HG03196 (cell line): ENCODE measurements around the gene DENND4A.
"Not testable (repeated sequence)": the region's sequence is repeated elsewhere in the genome, so short reads cannot be mapped to it uniquely, and the experiment has no call there.

ENCODE experiments used
- ATAC-seq: cut with Tn5 transposase; IDR thresholded peaks from one replicate; pipeline ENCODE4 v1.9.1; 2021; ENCODE audit not compliant: unreplicated experiment

DENND4A gene

GRCh38 chr15:65789759-65790425 is 2.2 kb downstream of the DENND4A start:
- no peak for ATAC-seq

GRCh38 chr15:65789105-65789504 is 3.0 kb downstream of the DENND4A start:
- no peak for ATAC-seq

- ATAC-seq: no peak
Measured at GRCh38 chr15:65787260-65787659, 4.8 kb downstream of the DENND4A start.

GRCh38 chr15:65785151-65785550 is 6.9 kb downstream of the DENND4A start:
- no peak for ATAC-seq

GRCh38 chr15:65783872-65784271 is 8.2 kb downstream of the DENND4A start:
- ATAC-seq: no peak

- no peak for ATAC-seq
Measured at GRCh38 chr15:65782096-65782495, 10.0 kb downstream of the DENND4A start.

- not testable (repeated sequence) for ATAC-seq
Measured at GRCh38 chr15:65778701-65779100, 13.4 kb downstream of the DENND4A start.

- no peak for ATAC-seq
Measured at GRCh38 chr15:65778269-65778668, 13.8 kb downstream of the DENND4A start.

GRCh38 chr15:65777843-65778242 is 14.2 kb downstream of the DENND4A start:
- no peak for ATAC-seq

- ATAC-seq: no peak
Measured at GRCh38 chr15:65777053-65777452, 15.0 kb downstream of the DENND4A start.

GRCh38 chr15:65773386-65774111 is 18.5 kb downstream of the DENND4A start:
- ATAC-seq: peak; percentile 42

- ATAC-seq: no peak
Measured at GRCh38 chr15:65772930-65773329, 19.2 kb downstream of the DENND4A start.

GRCh38 chr15:65771870-65772269 is 20.2 kb downstream of the DENND4A start:
- ATAC-seq: no peak

GRCh38 chr15:65769482-65769881 is 22.6 kb downstream of the DENND4A start:
- ATAC-seq: no peak

- no peak for ATAC-seq
Measured at GRCh38 chr15:65767895-65768294, 24.2 kb downstream of the DENND4A start.

- ATAC-seq: no peak
Measured at GRCh38 chr15:65767264-65767595, 24.9 kb downstream of the DENND4A start.

- ATAC-seq: no peak
Measured at GRCh38 chr15:65766422-65767263, 25.4 kb downstream of the DENND4A start.

- ATAC-seq: no peak
Measured at GRCh38 chr15:65765106-65765505, 27.0 kb downstream of the DENND4A start.

GRCh38 chr15:65762914-65763787 is 28.9 kb downstream of the DENND4A start:
- ATAC-seq: no peak

- no peak for ATAC-seq
Measured at GRCh38 chr15:65762399-65762798, 29.7 kb downstream of the DENND4A start.
